ENCODE measurements around the gene SRPX2. TPM values are rescaled to one million over a fixed set of nuclear protein-coding genes. Genes with fewer than 3 reads are reported as not detected.

SRPX2 gene
- total and polyA plus RNA-seq, 7 donors: 2.1 to 7.3 (median 4.9) TPM

- 54 to 89% (median 81%) methylated on average over 3 of the region's 3 CpGs for WGBS, 3 donors
- Histone ChIP-seq H3K27me3 (ENCODE audit: insufficient read depth in 3 of 3, low read length in 2 of 3) (peaks cover 0 to 10% (median 0%) of the 10 kb centered on the region in 3 donors), H3K4me3 (no peak overlapping the region), H3K36me3 (ENCODE audit: insufficient read depth in 1 of 2, low read depth in 1 of 2) (no peaks in the 10 kb centered on the region), H3K27ac (no peak overlapping the region), H3K4me1 (no peaks in the 10 kb centered on the region), H3K9me3 (no peaks in the 10 kb centered on the region)
- intact Hi-C loops (cut with DNase I): loop anchor here in 1 of 2 donors (10.0 kb wide), 1 partner anchor 603 kb away; no protein-coding TSS in a partner anchor
- no peak for TF ChIP-seq CTCF (IDR thresholded peaks at IDR 0.05)
- DNase-seq: no peak
- no peak for ATAC-seq
Measured at GRCh38 chrX:100681599-100681998, 37.6 kb downstream of the SRPX2 start.

GRCh38 chrX:100682939-100683338 is 38.9 kb downstream of the SRPX2 start:
- Histone ChIP-seq H3K27me3 (ENCODE audit: insufficient read depth in 3 of 3, low read length in 2 of 3) (peaks cover 0 to 11% (median 0%) of the 10 kb centered on the region in 3 donors), H3K4me1 (no peaks in the 10 kb centered on the region), H3K36me3 (ENCODE audit: insufficient read depth in 1 of 2, low read depth in 1 of 2) (no peaks in the 10 kb centered on the region), H3K27ac (no peak overlapping the region), H3K4me3 (no peak overlapping the region), H3K9me3 (no peaks in the 10 kb centered on the region)
- no peak for DNase-seq
- no peak for TF ChIP-seq CTCF (IDR thresholded peaks at IDR 0.05)
- 87 to 95% (median 92%) methylated on average over 8 of the region's 8 CpGs for WGBS, 3 donors
- intact Hi-C loops (cut with DNase I): loop anchor here in 1 of 2 donors (10.0 kb wide), 1 partner anchor 602 kb away; no protein-coding TSS in a partner anchor
- ATAC-seq: no peak

- WGBS, 3 donors: 32 to 45% (median 32%) methylated on average over 5 of the region's 5 CpGs
- Histone ChIP-seq H3K4me3 (no peak overlapping the region), H3K27ac (no peak overlapping the region), H3K9me3 (no peaks in the 10 kb centered on the region), H3K36me3 (ENCODE audit: insufficient read depth in 1 of 2, low read depth in 1 of 2) (no peaks in the 10 kb centered on the region), H3K27me3 (ENCODE audit: insufficient read depth in 3 of 3, low read length in 2 of 3) (peaks cover 0 to 7% (median 0%) of the 10 kb centered on the region in 3 donors), H3K4me1 (no peaks in the 10 kb centered on the region)
- intact Hi-C loops (cut with DNase I): loop anchor here in 1 of 2 donors (5.0 to 10.0 kb wide), 2 partner anchors 82 to 599 kb away; no protein-coding TSS in a partner anchor
- ATAC-seq (peak in 3 of 4 donors; percentile 63 to 74 (median 68)), DNase-seq (no peak)
- TF ChIP-seq CTCF (IDR thresholded peaks at IDR 0.05): peak; percentile 72
Measured at GRCh38 chrX:100685284-100685996, 41.4 kb downstream of the SRPX2 start.

- ATAC-seq (no peak), DNase-seq (no peak)
- no peak overlapping the region for H3K4me3 ChIP-seq
- no peaks in the 10 kb centered on the region for H3K9me3 ChIP-seq
- H3K36me3 ChIP-seq (ENCODE audit: insufficient read depth in 1 of 2, low read depth in 1 of 2): no peaks in the 10 kb centered on the region
- no peak for TF ChIP-seq CTCF (IDR thresholded peaks at IDR 0.05)
- no peak overlapping the region for H3K27ac ChIP-seq
- intact Hi-C loops (cut with DNase I): loop anchor here in 1 of 2 donors (5.0 to 10.0 kb wide), 2 partner anchors 81 to 599 kb away; no protein-coding TSS in a partner anchor
- H3K27me3 ChIP-seq (ENCODE audit: insufficient read depth in 3 of 3, low read length in 2 of 3): peaks cover 0 to 7% (median 0%) of the 10 kb centered on the region in 3 donors
- WGBS, 3 donors: 0 to 12% (median 11%) methylated on average over 1 of the region's 1 CpG
- H3K4me1 ChIP-seq: no peaks in the 10 kb centered on the region
Measured at GRCh38 chrX:100685997-100686305, 42.0 kb downstream of the SRPX2 start.

All from psoas muscle (tissue), 8 donors.